Measurements from ENCODE around the gene GPR62.

DNA sequence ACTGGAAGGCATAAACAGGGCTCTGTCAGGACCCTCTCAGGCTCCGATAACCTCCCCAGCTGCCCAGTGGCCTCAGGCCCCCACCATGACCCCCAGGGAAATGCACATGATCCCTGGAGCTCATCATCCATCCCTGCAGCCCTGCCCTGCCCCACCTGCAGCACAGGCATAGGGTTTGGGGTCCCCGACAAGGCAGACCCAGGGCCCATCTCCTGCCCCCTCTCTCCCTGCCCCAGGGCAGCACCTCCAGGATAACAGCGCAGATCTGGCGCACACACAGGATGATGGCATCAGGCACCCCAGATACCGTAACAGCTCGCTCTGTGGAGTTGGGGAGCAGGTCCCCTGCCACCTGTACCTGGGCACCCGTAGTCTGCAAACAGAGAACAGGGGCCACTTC is 4.5 kb downstream of the GPR62 start:
- TF ChIP-seq, protein P1, sequence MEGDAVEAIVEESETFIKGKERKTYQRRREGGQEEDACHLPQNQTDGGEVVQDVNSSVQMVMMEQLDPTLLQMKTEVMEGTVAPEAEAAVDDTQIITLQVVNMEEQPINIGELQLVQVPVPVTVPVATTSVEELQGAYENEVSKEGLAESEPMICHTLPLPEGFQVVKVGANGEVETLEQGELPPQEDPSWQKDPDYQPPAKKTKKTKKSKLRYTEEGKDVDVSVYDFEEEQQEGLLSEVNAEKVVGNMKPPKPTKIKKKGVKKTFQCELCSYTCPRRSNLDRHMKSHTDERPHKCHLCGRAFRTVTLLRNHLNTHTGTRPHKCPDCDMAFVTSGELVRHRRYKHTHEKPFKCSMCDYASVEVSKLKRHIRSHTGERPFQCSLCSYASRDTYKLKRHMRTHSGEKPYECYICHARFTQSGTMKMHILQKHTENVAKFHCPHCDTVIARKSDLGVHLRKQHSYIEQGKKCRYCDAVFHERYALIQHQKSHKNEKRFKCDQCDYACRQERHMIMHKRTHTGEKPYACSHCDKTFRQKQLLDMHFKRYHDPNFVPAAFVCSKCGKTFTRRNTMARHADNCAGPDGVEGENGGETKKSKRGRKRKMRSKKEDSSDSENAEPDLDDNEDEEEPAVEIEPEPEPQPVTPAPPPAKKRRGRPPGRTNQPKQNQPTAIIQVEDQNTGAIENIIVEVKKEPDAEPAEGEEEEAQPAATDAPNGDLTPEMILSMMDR (conservative IDR thresholded peaks at IDR 0.05; ENCODE audit: low read length), result no peak
- no peak for TF ChIP-seq EZH2phosphoT487 (IDR thresholded peaks at IDR 0.05; ENCODE audit: borderline replicate concordance)

Measured in Loucy (cell line).